Stimulated activated CD8-positive, alpha-beta memory T cell treated with anti-CD3 and anti-CD28 coated beads, Interleukin-7, amount 100 ng/mL, for 48 hours (primary cell): ENCODE data around the gene PFKFB4.
"Not testable (repeated sequence)": the region's sequence is repeated elsewhere in the genome, so short reads cannot be mapped to it uniquely, and the experiment has no call there.

Experiments used
- DNase-seq, 2 donors: peaks; one replicate each; pipeline ENCODE4 v3.0.0-alpha.2; 2020; ENCODE audit warnings: low read depth in 1 of 2; ENCODE audit errors: extremely low read depth in 1 of 2

The PFKFB4 gene

GRCh38 chr3:48535578-48535977 lies 21.0 kb downstream of the PFKFB4 start:
- DNase-seq = no peak

GRCh38 chr3:48532977-48533337 lies 23.6 kb downstream of the PFKFB4 start:
- DNase-seq = no peak

GRCh38 chr3:48532271-48532976 lies 24.2 kb downstream of the PFKFB4 start:
- no peak for DNase-seq

DNA sequence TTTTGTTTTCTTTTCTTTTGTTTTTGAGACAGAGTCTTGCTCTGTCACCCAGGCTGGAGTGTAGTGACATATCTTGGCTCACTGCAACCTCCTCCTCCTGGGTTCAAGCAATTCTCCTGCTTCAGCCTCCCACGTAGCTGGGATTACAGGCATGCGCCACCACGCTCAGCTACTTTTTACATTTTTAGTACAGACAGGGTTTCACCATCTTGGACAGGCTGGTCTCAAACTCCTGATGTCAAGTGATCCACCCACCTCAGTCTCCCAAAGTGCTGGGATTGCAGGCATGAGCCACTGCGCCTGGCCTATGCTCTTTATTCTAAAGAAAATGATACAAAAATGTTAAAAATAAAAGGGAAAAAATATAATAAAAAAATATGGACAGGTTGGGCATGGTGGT lies 25.9 kb downstream of the PFKFB4 start:
- not testable (repeated sequence) for DNase-seq

GRCh38 chr3:48528754-48529153 lies 27.8 kb downstream of the PFKFB4 start:
- no peak for DNase-seq

GRCh38 chr3:48528048-48528447 lies 28.6 kb downstream of the PFKFB4 start:
- no peak for DNase-seq

- no peak for DNase-seq
Observed at GRCh38 chr3:48524970-48525369, 31.6 kb downstream of the PFKFB4 start.

DNA sequence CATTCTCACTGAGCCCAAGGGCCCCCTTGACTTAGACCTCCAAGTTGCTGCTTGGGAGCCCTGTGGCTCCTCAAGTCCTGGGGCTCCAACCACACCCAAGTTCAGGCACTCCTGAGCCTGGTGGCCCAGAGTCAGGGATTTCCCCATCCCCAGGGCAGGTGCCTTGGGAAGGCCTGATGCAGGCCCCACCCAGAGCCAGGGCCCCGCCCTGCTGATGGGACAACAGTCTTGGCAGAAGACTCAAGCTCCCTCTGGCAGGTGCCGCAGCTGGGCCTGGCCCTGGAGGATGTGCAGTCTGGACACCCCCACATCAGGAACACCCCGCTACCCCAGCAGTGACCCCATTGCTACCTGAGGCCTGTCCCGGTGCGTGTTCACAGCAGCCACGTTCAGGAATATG lies 35.0 kb downstream of the PFKFB4 start:
- no peak for DNase-seq

- no peak for DNase-seq
Observed at GRCh38 chr3:48519277-48519643, 37.3 kb downstream of the PFKFB4 start.

- no peak for DNase-seq
Observed at GRCh38 chr3:48518638-48519276, 37.8 kb downstream of the PFKFB4 start.

DNA sequence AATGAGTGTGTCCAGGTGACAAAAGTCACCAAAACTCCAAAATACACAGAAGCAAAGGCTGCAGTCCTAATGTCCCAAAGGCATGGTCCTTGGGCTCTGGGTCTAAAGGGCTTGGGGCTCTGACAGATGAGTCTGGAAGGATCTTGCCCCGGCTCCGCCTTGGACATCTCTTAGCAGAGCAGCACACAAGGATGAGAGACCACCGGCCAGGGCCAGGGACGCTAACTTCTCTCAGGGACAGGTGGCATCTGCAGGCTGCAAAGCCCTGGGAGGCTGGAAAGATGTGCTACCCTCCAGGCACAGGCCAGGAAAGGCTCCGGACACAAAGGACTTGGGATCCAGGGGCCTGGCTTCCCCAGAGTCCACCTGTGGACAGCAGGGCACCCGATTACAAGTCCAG lies 38.5 kb downstream of the PFKFB4 start:
- no peak for DNase-seq

GRCh38 chr3:48516571-48516970 lies 40.0 kb downstream of the PFKFB4 start:
- DNase-seq = no peak

GRCh38 chr3:48514431-48515227 lies 42.0 kb downstream of the PFKFB4 start:
- peak in 1 of 2 donors; percentile 12 for DNase-seq

- no peak for DNase-seq
Observed at GRCh38 chr3:48511551-48511950, 45.1 kb downstream of the PFKFB4 start.

DNA sequence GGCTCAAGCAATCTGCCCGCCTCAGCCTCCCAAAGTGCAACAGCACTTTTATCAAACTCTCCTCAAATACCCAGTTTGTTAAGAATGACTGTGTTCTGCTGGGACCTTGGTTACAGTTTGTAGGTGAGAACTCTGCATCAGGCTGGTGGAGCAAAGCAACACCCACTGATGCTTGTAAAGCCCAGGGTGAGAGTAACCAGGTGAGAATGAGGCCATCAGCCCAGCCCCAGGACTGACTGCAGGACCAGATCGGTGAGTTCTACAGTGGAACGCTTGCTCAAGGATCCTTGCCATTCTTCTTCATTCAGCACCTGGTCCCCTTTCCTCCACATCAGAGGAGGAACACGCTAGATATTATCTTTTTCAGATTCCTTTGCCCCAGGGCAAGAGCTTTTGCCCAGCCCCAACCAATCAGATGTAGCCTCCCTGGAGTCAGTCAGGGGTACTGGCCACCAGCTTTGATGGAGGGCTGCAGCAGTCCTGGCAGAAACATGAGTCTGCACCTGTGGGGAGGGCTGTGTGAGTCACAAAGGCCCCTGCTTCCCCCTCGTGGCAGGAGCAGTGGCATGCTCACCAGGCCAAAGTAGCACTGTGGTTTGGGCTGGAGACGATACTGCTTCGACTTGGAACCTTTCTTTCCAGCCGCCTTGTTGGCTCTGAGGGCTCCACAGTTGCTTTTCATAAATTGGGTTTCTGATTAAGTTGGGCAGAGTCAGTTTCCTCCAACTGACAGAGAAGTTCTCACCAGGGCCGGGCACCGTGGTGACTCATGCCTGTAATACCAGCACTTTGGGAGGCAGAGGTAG lies 49.1 kb downstream of the PFKFB4 start:
- peak; percentile 50 to 71 for DNase-seq

DNA sequence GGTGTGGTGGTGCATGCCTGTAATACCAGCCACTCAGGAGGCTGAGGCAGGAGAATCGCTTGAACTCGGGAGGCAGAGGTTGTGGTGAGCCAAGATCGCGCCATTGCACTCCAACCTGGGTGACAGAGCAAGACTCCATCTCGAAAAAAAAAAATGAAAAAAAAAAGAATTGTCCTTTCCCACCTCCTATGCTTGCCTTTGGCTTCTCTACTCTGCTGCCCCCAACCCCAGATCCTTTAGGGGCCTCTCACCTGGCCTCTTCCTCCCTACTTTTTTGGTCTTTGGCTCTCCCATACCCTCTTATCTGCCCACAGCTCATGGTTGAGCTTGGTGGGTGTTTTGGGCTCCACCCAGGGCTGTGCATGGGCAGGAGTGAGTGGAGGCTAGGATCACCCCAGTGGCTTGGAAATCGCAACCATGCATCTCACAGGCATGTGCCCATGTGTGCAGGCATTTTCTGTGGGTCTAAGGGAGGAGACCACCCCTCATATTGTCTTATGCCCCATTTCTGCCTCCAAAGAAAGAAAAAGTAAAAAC lies 50.6 kb downstream of the PFKFB4 start:
- DNase-seq = no peak

- no peak for DNase-seq
Observed at GRCh38 chr3:48505146-48505545, 51.5 kb downstream of the PFKFB4 start.

DNA sequence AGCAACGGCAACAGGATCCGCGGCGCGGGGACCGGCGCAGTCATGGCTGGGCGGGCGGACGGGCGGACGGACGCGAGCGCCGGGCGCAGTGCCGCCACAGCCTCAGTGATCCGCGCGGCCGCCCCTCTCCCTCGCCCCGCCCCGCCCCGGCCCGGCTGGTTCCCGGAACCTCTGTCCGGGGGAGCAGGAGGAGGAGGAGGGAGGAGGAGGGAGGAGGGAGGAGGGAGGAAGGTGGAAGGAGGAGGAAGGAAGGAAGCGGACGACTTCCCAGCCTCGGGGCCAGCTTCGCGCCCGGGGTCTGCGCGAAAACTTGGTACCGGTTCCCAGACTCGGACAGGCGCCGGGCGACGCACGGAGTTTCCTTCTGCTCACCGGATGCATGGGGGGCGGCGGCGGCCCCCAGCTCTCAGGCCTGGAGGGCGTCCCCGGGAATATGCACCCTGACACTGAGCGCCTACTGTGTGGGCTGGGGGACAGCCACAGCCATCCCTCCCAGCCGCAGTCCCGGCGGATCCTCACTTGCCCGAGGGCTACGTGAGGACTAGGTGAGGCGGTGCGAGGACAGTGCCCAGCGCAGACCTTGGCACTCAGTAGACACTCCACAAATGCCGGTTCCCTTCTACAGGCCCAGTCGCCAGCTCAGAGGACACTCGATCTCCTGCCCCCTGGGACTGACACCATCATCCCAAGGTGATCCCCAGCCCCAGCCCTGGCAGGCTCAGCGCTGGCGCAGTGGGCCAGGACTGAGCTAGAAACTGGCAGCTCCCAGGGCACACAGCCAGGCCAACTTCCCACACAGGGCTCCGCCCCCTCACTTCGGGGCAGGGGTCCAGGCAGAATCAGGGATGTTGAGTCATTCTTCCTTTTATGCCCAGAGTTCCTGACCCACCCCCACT lies 52.3 kb downstream of the PFKFB4 start, which contains the start of gene SHISA5:
SHISA5 (minus strand) TSS at position 124 of the 896 bp plus-strand sequence; CDS start at position 44, 80 bp downstream.
- DNase-seq = peak; percentile 35 to 39

GRCh38 chr3:48503401-48504050 lies 53.1 kb downstream of the PFKFB4 start:
- no peak for DNase-seq
